Testis (tissue), 2 donors: Measurements from ENCODE around the gene KLHL25.

Experiments used
- POLR2A ChIP-seq: fragments of 450-650 bp; IDR thresholded peaks from one replicate; pipeline ENCODE4 v1.6.1; 2017; ENCODE audit warnings: antibody characterized with exemption, mild to moderate bottlenecking, moderate library complexity
- TF ChIP-seq, protein P1 (sequence below), 3 experiments: fragments of 450-650 bp in 2 of 3; fragments of 200-600 bp in 1 of 3; sonication (generic) in 1 of 3; IDR thresholded peaks; one replicate each; pipeline ENCODE4 v1.5.1; 2016 to 2019; ENCODE audit warnings: antibody characterized with exemption in 3 of 3, mild to moderate bottlenecking in 2 of 3, moderate library complexity in 1 of 3

DNA sequence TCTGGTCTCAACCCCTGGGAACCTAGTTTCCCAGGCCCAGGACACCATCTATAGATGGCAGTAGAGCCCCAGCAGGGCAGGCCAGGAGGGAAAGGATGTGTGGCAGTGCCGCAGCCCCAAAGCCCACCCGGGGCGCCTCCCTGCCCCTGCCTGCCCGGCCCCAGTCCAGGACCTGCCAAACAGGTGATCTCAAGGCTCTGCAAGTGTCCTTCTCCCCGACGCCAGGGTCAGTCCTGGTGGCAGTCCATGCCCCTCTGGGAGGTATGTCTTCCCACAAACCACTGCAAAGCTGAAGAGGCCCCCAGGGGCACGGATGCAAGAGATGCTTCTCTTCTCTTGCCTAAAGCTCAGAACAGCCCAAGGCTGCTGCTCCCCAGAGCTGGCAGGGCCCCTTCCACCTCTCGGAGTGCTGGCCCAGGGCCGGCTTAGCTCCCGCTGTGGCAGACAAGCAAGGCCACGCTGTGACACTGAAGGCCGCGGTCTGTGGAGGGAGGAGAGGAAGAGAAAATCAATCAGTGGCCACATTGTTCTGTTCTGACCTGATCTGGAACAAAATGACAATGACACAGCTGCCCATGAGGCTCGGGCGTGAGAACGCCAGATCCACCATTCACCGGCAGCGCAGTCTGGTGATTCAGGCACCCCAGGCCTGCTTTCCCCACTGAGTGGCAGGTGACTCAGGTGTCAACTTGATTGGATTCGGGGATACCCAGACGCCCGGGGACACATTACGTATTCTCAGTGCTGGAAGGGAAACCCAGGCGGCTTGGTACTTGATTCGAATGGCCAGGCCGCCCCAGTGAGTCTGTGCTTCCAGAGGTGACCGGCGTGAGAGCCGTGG is 34.0 kb downstream of the KLHL25 start:
- TF ChIP-seq, protein P1, sequence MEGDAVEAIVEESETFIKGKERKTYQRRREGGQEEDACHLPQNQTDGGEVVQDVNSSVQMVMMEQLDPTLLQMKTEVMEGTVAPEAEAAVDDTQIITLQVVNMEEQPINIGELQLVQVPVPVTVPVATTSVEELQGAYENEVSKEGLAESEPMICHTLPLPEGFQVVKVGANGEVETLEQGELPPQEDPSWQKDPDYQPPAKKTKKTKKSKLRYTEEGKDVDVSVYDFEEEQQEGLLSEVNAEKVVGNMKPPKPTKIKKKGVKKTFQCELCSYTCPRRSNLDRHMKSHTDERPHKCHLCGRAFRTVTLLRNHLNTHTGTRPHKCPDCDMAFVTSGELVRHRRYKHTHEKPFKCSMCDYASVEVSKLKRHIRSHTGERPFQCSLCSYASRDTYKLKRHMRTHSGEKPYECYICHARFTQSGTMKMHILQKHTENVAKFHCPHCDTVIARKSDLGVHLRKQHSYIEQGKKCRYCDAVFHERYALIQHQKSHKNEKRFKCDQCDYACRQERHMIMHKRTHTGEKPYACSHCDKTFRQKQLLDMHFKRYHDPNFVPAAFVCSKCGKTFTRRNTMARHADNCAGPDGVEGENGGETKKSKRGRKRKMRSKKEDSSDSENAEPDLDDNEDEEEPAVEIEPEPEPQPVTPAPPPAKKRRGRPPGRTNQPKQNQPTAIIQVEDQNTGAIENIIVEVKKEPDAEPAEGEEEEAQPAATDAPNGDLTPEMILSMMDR (IDR thresholded peaks at IDR 0.05), result no peak
- no peak for TF ChIP-seq POLR2A
